Measurements from ENCODE around the gene ACTR2. TPM values are rescaled to one million over a fixed set of nuclear protein-coding genes. Genes with fewer than 3 reads are reported as not detected.
"Not testable (repeated sequence)": the region's sequence is repeated elsewhere in the genome, so short reads cannot be mapped to it uniquely, and the experiment has no call there.

The ACTR2 gene
- total RNA-seq (2014; rRNA removed; shearing (Covaris generic); ENCODE audit: low replicate concordance): 155 and 228 TPM in 2 replicates

- Histone ChIP-seq H3K79me2 (ENCODE audit: low read length) (peaks cover 65% of the 10 kb centered on the region), H3K36me3 (ENCODE audit: insufficient read depth, low read length) (peaks cover 32% of the 10 kb centered on the region), H4K20me1 (ENCODE audit: insufficient read depth, low read depth, low read length) (peaks cover 29% of the 10 kb centered on the region), H3K9me2 (replicated peaks; ENCODE audit: insufficient read depth, low read length) (no peaks in the 10 kb centered on the region), H3K27me3 (ENCODE audit: low read length) (no peaks in the 10 kb centered on the region), H3K4me3 (ENCODE audit: low read length) (peak within 1 kb of the TSS; percentile 76), H2AFZ (ENCODE audit: low read length) (peak within 1 kb of the TSS; percentile 34), H3K4me2 (ENCODE audit: low read depth, low read length, poor library complexity, severe bottlenecking) (peak within 1 kb of the TSS; percentile 94), H3K27ac (ENCODE audit: low read length) (peak within 1 kb of the TSS; percentile 95), H3K4me1 (ENCODE audit: low read length) (peaks cover 39% of the 10 kb centered on the region), H3K9ac (ENCODE audit: low read length) (peak within 1 kb of the TSS; percentile 99), H3K9me3 (ENCODE audit: low read length) (no peaks in the 10 kb centered on the region)
- DNase-seq: peak; percentile 100
Measured at GRCh38 chr2:65227456-65228262, at the start of gene ACTR2. Gene ACTR2, plus strand, starts transcription at chr2:65227831. Its CDS starts 79 bp downstream, at chr2:65227910.

GRCh38 chr2:65182570-65182969, 45.1 kb upstream of the ACTR2 start:
- no peak overlapping the region for H3K4me3 ChIP-seq (ENCODE audit: low read length)
- H2AFZ ChIP-seq (ENCODE audit: low read length): no peak overlapping the region
- no peak overlapping the region for H3K9ac ChIP-seq (ENCODE audit: low read length)
- H3K9me2 ChIP-seq (replicated peaks; ENCODE audit: insufficient read depth, low read length): no peaks in the 10 kb centered on the region
- H3K36me3 ChIP-seq (ENCODE audit: insufficient read depth, low read length): no peaks in the 10 kb centered on the region
- no peak overlapping the region for H3K4me2 ChIP-seq (ENCODE audit: low read depth, low read length, poor library complexity, severe bottlenecking)
- H3K9me3 ChIP-seq (ENCODE audit: low read length): no peaks in the 10 kb centered on the region
- no peaks in the 10 kb centered on the region for H4K20me1 ChIP-seq (ENCODE audit: insufficient read depth, low read depth, low read length)
- H3K27ac ChIP-seq (ENCODE audit: low read length): no peak overlapping the region
- peaks cover 3% of the 10 kb centered on the region for H3K4me1 ChIP-seq (ENCODE audit: low read length)
- no peak for DNase-seq
- H3K27me3 ChIP-seq (ENCODE audit: low read length): no peaks in the 10 kb centered on the region
- H3K79me2 ChIP-seq (ENCODE audit: low read length): no peaks in the 10 kb centered on the region

- not testable (repeated sequence) for H3K9me3 ChIP-seq (ENCODE audit: low read length); H3K27me3 ChIP-seq (ENCODE audit: low read length); H3K27ac ChIP-seq (ENCODE audit: low read length); H3K4me2 ChIP-seq (ENCODE audit: low read depth, low read length, poor library complexity, severe bottlenecking); H4K20me1 ChIP-seq (ENCODE audit: insufficient read depth, low read depth, low read length); H3K9me2 ChIP-seq (replicated peaks; ENCODE audit: insufficient read depth, low read length); H3K36me3 ChIP-seq (ENCODE audit: insufficient read depth, low read length); H3K4me3 ChIP-seq (ENCODE audit: low read length); H3K4me1 ChIP-seq (ENCODE audit: low read length); H3K9ac ChIP-seq (ENCODE audit: low read length); H3K79me2 ChIP-seq (ENCODE audit: low read length); H2AFZ ChIP-seq (ENCODE audit: low read length); DNase-seq
Measured at GRCh38 chr2:65183406-65183805, 44.2 kb upstream of the ACTR2 start.

- Histone ChIP-seq H2AFZ (ENCODE audit: low read length) (no peak overlapping the region), H3K4me3 (ENCODE audit: low read length) (no peak overlapping the region)
Measured at GRCh38 chr2:65185012-65185411, 42.6 kb upstream of the ACTR2 start.

GRCh38 chr2:65186093-65186868, 41.4 kb upstream of the ACTR2 start:
- H3K36me3 ChIP-seq (ENCODE audit: insufficient read depth, low read length): no peaks in the 10 kb centered on the region
- no peak overlapping the region for H3K9ac ChIP-seq (ENCODE audit: low read length)
- H3K9me2 ChIP-seq (replicated peaks; ENCODE audit: insufficient read depth, low read length): no peaks in the 10 kb centered on the region
- H3K9me3 ChIP-seq (ENCODE audit: low read length): no peaks in the 10 kb centered on the region
- no peak overlapping the region for H3K4me3 ChIP-seq (ENCODE audit: low read length)
- no peaks in the 10 kb centered on the region for H3K79me2 ChIP-seq (ENCODE audit: low read length)
- H2AFZ ChIP-seq (ENCODE audit: low read length): no peak overlapping the region
- DNase-seq: no peak
- 0 out of 2 replicates have a peak, but pooled peaks cover 5% of the 10 kb centered on the region for H3K27me3 ChIP-seq (ENCODE audit: low read length)
- H3K4me2 ChIP-seq (ENCODE audit: low read depth, low read length, poor library complexity, severe bottlenecking): no peak overlapping the region
- H3K27ac ChIP-seq (ENCODE audit: low read length): no peak overlapping the region
- peaks cover 5% of the 10 kb centered on the region for H3K4me1 ChIP-seq (ENCODE audit: low read length)
- no peaks in the 10 kb centered on the region for H4K20me1 ChIP-seq (ENCODE audit: insufficient read depth, low read depth, low read length)

More at GRCh38 chr2:65185012-65185411, 42.6 kb upstream of the ACTR2 start:
- Histone ChIP-seq H3K27ac (ENCODE audit: low read length) (no peak overlapping the region), H4K20me1 (ENCODE audit: insufficient read depth, low read depth, low read length) (no peaks in the 10 kb centered on the region), H3K79me2 (ENCODE audit: low read length) (no peaks in the 10 kb centered on the region), H3K36me3 (ENCODE audit: insufficient read depth, low read length) (no peaks in the 10 kb centered on the region), H3K4me1 (ENCODE audit: low read length) (peaks cover 5% of the 10 kb centered on the region), H3K4me2 (ENCODE audit: low read depth, low read length, poor library complexity, severe bottlenecking) (no peak overlapping the region), H3K9ac (ENCODE audit: low read length) (no peak overlapping the region), H3K27me3 (ENCODE audit: low read length) (0 out of 2 replicates have a peak, but pooled peaks cover 3% of the 10 kb centered on the region), H3K9me2 (replicated peaks; ENCODE audit: insufficient read depth, low read length) (no peaks in the 10 kb centered on the region), H3K9me3 (ENCODE audit: low read length) (no peaks in the 10 kb centered on the region)
- DNase-seq: no peak

- Histone ChIP-seq H3K79me2 (ENCODE audit: low read length) (no peaks in the 10 kb centered on the region), H3K27ac (ENCODE audit: low read length) (no peak overlapping the region), H3K9me2 (replicated peaks; ENCODE audit: insufficient read depth, low read length) (no peaks in the 10 kb centered on the region), H3K4me3 (ENCODE audit: low read length) (peak overlapping the region; percentile 7; the same call in 1 of the 2 replicates), H3K4me2 (ENCODE audit: low read depth, low read length, poor library complexity, severe bottlenecking) (peak overlapping the region; percentile 52), H3K27me3 (ENCODE audit: low read length) (0 out of 2 replicates have a peak, but pooled peaks cover 5% of the 10 kb centered on the region), H2AFZ (ENCODE audit: low read length) (peak overlapping the region; percentile 14; the same call in 1 of the 2 replicates), H3K9ac (ENCODE audit: low read length) (peak overlapping the region; percentile 20), H3K4me1 (ENCODE audit: low read length) (peaks cover 5% of the 10 kb centered on the region), H3K36me3 (ENCODE audit: insufficient read depth, low read length) (no peaks in the 10 kb centered on the region), H3K9me3 (ENCODE audit: low read length) (no peaks in the 10 kb centered on the region), H4K20me1 (ENCODE audit: insufficient read depth, low read depth, low read length) (no peaks in the 10 kb centered on the region)
- peak; percentile 94 for DNase-seq
Measured at GRCh38 chr2:65186872-65187851, 40.5 kb upstream of the ACTR2 start.

- no peaks in the 10 kb centered on the region for H3K79me2 ChIP-seq (ENCODE audit: low read length)
- no peak overlapping the region for H3K27ac ChIP-seq (ENCODE audit: low read length)
- no peaks in the 10 kb centered on the region for H4K20me1 ChIP-seq (ENCODE audit: insufficient read depth, low read depth, low read length)
- peak; percentile 68 for DNase-seq
- H3K4me2 ChIP-seq (ENCODE audit: low read depth, low read length, poor library complexity, severe bottlenecking): peak overlapping the region; percentile 20
- no peak overlapping the region for H3K9ac ChIP-seq (ENCODE audit: low read length)
- no peaks in the 10 kb centered on the region for H3K9me2 ChIP-seq (replicated peaks; ENCODE audit: insufficient read depth, low read length)
- H2AFZ ChIP-seq (ENCODE audit: low read length): no peak overlapping the region
- H3K9me3 ChIP-seq (ENCODE audit: low read length): no peaks in the 10 kb centered on the region
- no peaks in the 10 kb centered on the region for H3K36me3 ChIP-seq (ENCODE audit: insufficient read depth, low read length)
- no peak overlapping the region for H3K4me3 ChIP-seq (ENCODE audit: low read length)
- H3K27me3 ChIP-seq (ENCODE audit: low read length): 0 out of 2 replicates have a peak, but pooled peaks cover 10% of the 10 kb centered on the region
- peaks cover 11% of the 10 kb centered on the region for H3K4me1 ChIP-seq (ENCODE audit: low read length)
Measured at GRCh38 chr2:65193446-65193845, 34.2 kb upstream of the ACTR2 start.

Data from Karpas-422 (cell line).